ENCODE measurements around the gene MMD.

Gene MMD

DNA sequence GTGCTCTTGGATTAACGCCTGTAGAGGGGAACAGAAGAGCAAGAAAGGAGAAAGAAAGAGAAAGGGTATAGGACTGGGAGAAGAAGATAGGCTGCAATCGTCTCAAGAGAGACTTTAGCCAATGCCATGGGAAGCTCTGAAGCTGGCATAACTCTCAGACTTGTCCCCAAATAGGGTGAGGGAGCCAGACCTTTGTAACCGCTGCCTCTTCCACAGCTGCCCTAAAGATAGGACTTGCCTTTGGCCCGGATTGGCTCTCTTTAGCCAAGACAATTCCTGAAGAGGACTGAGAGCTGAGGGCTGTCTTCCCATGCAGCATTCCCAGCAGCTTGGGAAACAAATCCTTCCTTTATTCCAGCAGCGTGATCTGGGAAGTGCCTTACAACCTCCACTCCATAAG is 20.8 kb upstream of the MMD start:
- Histone ChIP-seq H3K27ac (no peak overlapping the region), H3K36me3 (no peaks in the 10 kb centered on the region), H3K9me3 (no peaks in the 10 kb centered on the region), H3K4me1 (no peaks in the 10 kb centered on the region), H3K27me3 (no peaks in the 10 kb centered on the region), H3K4me3 (no peak overlapping the region)
- intact Hi-C loops (cut with DNase I; ENCODE audit: low total_unique reads) = no loop called here
- TF ChIP-seq, protein P1, sequence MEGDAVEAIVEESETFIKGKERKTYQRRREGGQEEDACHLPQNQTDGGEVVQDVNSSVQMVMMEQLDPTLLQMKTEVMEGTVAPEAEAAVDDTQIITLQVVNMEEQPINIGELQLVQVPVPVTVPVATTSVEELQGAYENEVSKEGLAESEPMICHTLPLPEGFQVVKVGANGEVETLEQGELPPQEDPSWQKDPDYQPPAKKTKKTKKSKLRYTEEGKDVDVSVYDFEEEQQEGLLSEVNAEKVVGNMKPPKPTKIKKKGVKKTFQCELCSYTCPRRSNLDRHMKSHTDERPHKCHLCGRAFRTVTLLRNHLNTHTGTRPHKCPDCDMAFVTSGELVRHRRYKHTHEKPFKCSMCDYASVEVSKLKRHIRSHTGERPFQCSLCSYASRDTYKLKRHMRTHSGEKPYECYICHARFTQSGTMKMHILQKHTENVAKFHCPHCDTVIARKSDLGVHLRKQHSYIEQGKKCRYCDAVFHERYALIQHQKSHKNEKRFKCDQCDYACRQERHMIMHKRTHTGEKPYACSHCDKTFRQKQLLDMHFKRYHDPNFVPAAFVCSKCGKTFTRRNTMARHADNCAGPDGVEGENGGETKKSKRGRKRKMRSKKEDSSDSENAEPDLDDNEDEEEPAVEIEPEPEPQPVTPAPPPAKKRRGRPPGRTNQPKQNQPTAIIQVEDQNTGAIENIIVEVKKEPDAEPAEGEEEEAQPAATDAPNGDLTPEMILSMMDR (IDR thresholded peaks at IDR 0.05) = no peak
- DNase-seq = no peak

DNA sequence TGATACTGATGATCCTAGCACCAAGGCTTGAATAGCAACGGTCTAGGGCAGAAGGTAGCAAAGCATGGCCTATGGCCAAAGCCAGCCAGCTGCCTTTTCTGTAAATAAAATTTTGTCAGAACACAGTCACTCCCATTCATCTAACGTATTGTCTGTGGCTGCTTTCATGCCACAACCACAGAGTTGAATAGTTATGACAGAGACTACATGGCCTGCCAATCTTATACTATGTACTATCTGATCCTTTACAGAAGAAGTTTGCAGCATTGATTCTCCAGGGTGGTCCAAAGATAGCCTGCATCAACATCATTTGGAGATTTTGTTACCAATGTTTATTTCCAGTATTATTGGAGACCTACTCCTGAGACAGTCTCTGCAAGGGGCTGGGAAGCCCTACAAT is 19.9 kb upstream of the MMD start:
- intact Hi-C loops (cut with DNase I; ENCODE audit: low total_unique reads) = no loop called here
- Histone ChIP-seq H3K27me3 (no peaks in the 10 kb centered on the region), H3K4me1 (no peaks in the 10 kb centered on the region), H3K27ac (no peak overlapping the region), H3K36me3 (no peaks in the 10 kb centered on the region), H3K9me3 (no peaks in the 10 kb centered on the region), H3K4me3 (no peak overlapping the region)
- DNase-seq = no peak
- TF ChIP-seq, protein P1 (IDR thresholded peaks at IDR 0.05) = no peak

DNA sequence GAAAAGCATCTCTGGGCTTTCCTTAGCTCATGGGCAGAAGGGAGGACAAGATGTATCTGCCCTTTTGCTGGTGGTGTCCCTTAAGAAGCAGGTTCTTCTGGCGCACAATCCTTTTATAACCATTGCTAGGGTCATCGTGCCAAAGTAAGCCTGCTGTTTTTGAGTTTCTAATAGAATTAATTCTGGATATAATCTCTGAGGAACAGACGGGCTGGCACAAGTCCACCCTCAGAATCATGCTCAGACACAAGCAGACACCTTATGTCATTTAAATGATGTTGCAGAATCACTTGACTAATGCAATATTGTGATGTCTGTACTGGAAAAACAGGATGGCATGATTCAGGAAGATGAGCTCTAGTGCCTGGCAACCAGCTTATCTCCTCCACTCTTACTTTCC is 18.8 kb upstream of the MMD start:
- Histone ChIP-seq H3K4me3 (no peak overlapping the region), H3K27me3 (no peaks in the 10 kb centered on the region), H3K36me3 (no peaks in the 10 kb centered on the region), H3K9me3 (no peaks in the 10 kb centered on the region), H3K27ac (no peak overlapping the region), H3K4me1 (no peaks in the 10 kb centered on the region)
- intact Hi-C loops (cut with DNase I; ENCODE audit: low total_unique reads) = no loop called here
- DNase-seq = no peak
- TF ChIP-seq, protein P1 (IDR thresholded peaks at IDR 0.05) = no peak

- no peak for DNase-seq
- TF ChIP-seq, protein P1 (IDR thresholded peaks at IDR 0.05) = no peak
- H3K27ac ChIP-seq = no peak overlapping the region
- no peaks in the 10 kb centered on the region for H3K36me3 ChIP-seq
- peaks cover 0 to 6% (median 0%) of the 10 kb centered on the region in 4 donors for H3K4me1 ChIP-seq
- no peaks in the 10 kb centered on the region for H3K9me3 ChIP-seq
- no peaks in the 10 kb centered on the region for H3K27me3 ChIP-seq
- no peak overlapping the region for H3K4me3 ChIP-seq
- intact Hi-C loops (cut with DNase I; ENCODE audit: low total_unique reads) = no loop called here
These were observed 15.5 kb upstream of the MMD start for GRCh38 chr17:55437159-55437605.

DNA sequence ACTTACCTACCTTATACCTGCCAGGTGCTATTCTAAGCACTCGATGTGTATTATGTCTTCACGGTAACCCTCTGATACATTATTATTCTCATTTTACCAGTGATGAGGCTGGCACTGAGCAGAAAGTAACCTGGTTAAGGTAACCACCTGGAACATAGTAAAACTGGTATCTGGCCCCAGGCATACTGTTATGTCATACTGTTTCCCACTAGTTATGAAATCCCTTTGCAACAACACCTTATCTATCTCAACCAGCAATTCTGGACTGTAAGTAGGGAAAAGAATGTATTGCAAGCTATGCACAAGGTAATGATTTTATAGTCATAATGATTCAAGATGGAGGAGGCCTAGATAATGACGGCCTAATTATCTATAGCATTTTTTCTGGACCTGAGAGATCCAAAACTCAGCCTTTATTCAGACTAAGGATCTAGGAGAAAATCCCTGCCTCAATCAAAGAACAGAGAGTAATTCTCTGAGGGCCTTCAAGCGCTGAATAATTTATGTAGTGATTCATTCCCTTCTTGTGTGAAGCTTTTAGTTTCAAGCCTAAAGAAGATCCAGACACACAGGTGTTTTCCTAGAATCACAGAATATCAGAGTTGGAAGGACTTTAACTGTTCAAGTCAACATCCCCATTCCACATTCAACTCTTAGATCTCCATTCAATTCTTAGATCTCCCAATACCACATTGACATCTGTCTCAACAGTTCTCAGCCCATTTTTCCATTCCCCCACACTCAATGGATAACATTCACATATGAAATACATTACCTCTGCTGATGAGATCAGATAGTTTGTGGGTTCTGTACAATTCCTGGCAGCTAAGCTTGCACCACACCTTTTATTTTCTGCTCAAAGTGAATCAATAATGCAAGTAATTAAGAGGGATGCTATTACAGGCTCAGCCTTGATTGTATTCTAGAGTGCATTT is 14.9 kb upstream of the MMD start:
- TF ChIP-seq, protein P1 (IDR thresholded peaks at IDR 0.05) = no peak
- intact Hi-C loops (cut with DNase I; ENCODE audit: low total_unique reads) = no loop called here
- H3K27ac ChIP-seq = no peak overlapping the region

More for the DNA sequence above, 14.9 kb upstream of the MMD start:
- no peaks in the 10 kb centered on the region for H3K36me3 ChIP-seq
- no peak overlapping the region for H3K4me3 ChIP-seq
- no peaks in the 10 kb centered on the region for H3K27me3 ChIP-seq
- H3K9me3 ChIP-seq = no peaks in the 10 kb centered on the region
- no peak for DNase-seq
- peaks cover 0 to 6% (median 0%) of the 10 kb centered on the region in 4 donors for H3K4me1 ChIP-seq

Measured in tibial artery (tissue), 4 donors.